IMR-90 (cell line): Measurements from ENCODE around the gene CACNA2D1. TPM values are rescaled to one million over a fixed set of nuclear protein-coding genes. Genes with fewer than 3 reads are reported as not detected.

ENCODE experiments used
- ATAC-seq: fragments of 200-7000 bp; cut with Tn5 transposase; 2 replicates; pipeline ENCODE4 v1.9.1; 2020; ENCODE audit warnings: low read depth, mild to moderate bottlenecking, moderate library complexity
- BruUV-seq: library from RNA; stranded (reverse); fragments of 400-500 nt; replicated peaks from 2 replicates; lab custom pipeline; 2021; lab: Mats Ljungman, UMichigan
- CTCF ChIA-PET: fragments of 300-600 bp; formaldehyde crosslinking; extraction: SDS; loops from one replicate; lab custom pipeline; 2021; ENCODE audit warnings: antibody characterized with exemption; lab: Yijun Ruan, JAX
- POLR2A ChIA-PET: fragments of 300-600 bp; sonication (Branson Sonifier 250); formaldehyde crosslinking; loops from one replicate; lab custom pipeline; 2022; ENCODE audit warnings: antibody characterized with exemption; ENCODE audit not compliant: unreplicated experiment; lab: Charles Lee
- DNase-seq: peaks from one replicate; pipeline ENCODE4 v3.0.0; 2013
- H2AFZ ChIP-seq: replicated peaks from 2 replicates; pipeline ENCODE3; 2013; ENCODE audit warnings: low read length, mild to moderate bottlenecking; ENCODE audit not compliant: poor library complexity
- H2AK5ac ChIP-seq: 2 replicates; pipeline ENCODE4 v1.6.1; 2013; ENCODE audit warnings: low read depth, low read length, inconsistent platforms
- H2AK9ac ChIP-seq: replicated peaks from 2 replicates; pipeline ENCODE3; 2013; ENCODE audit warnings: mild to moderate bottlenecking, low read depth, low read length, moderate library complexity; ENCODE audit not compliant: poor library complexity
- H2BK120ac ChIP-seq: 2 replicates; pipeline ENCODE4 v1.6.1; 2013; ENCODE audit warnings: low read depth, low read length, inconsistent platforms
- H2BK15ac ChIP-seq: 3 replicates; pipeline ENCODE4 v1.6.1; 2013; ENCODE audit warnings: low read depth, low read length, inconsistent platforms
- H2BK20ac ChIP-seq: 2 replicates; pipeline ENCODE4 v1.6.1; 2013; ENCODE audit warnings: low read depth, mild to moderate bottlenecking, inconsistent platforms, low read length, moderate library complexity
- H2BK5ac ChIP-seq: 2 replicates; pipeline ENCODE4 v1.6.1; 2013; ENCODE audit warnings: mild to moderate bottlenecking, low read depth, low read length, inconsistent platforms; ENCODE audit not compliant: poor library complexity, severe bottlenecking
- H3K14ac ChIP-seq: replicated peaks from 2 replicates; pipeline ENCODE4 v1.6.1; 2013; ENCODE audit warnings: low read depth, low read length, inconsistent platforms
- H3K18ac ChIP-seq: 2 replicates; pipeline ENCODE4 v1.6.1; 2013; ENCODE audit warnings: low read depth, low read length, control low read depth
- H3K23ac ChIP-seq: 2 replicates; pipeline ENCODE4 v1.6.1; 2013; ENCODE audit warnings: low read depth, low read length, inconsistent platforms
- H3K27ac ChIP-seq: 2 replicates; pipeline ENCODE4 v1.5.1; 2013; ENCODE audit warnings: mild to moderate bottlenecking, control low read depth, low read length; ENCODE audit not compliant: insufficient read depth
- H3K27me3 ChIP-seq: 2 replicates; pipeline ENCODE4 v1.6.1; 2013; ENCODE audit warnings: low read length; ENCODE audit not compliant: control insufficient read depth, insufficient read depth
- H3K36me3 ChIP-seq: 2 replicates; pipeline ENCODE4 v1.6.1; 2013; ENCODE audit warnings: low read length, mixed read lengths; ENCODE audit not compliant: control insufficient read depth, insufficient read depth
- H3K4ac ChIP-seq: 2 replicates; pipeline ENCODE4 v1.6.1; 2013; ENCODE audit warnings: low read depth, low read length, inconsistent platforms
- H3K4me1 ChIP-seq: 2 replicates; pipeline ENCODE4 v1.6.1; 2013; ENCODE audit warnings: low read length, mixed read lengths; ENCODE audit not compliant: control insufficient read depth, insufficient read depth
- H3K4me2 ChIP-seq: 2 replicates; pipeline ENCODE4 v1.6.1; 2013; ENCODE audit warnings: low read depth, mild to moderate bottlenecking, control low read depth, low read length, moderate library complexity
- H3K4me3 ChIP-seq: 2 replicates; pipeline ENCODE4 v1.5.1; 2013; ENCODE audit warnings: low read depth, mild to moderate bottlenecking, control low read depth, low read length, moderate library complexity; ENCODE audit not compliant: insufficient read depth
- H3K56ac ChIP-seq: 2 replicates; pipeline ENCODE4 v1.6.1; 2013; ENCODE audit warnings: low read length, inconsistent platforms; ENCODE audit not compliant: insufficient read depth; ENCODE audit errors: extremely low read depth
- H3K79me1 ChIP-seq, 2 experiments: 2 replicates each; pipeline ENCODE4 v1.6.1; 2013; ENCODE audit warnings: low read length in 2 of 2, inconsistent platforms in 1 of 2, low read depth in 1 of 2
- H3K9ac ChIP-seq: 2 replicates; pipeline ENCODE4 v1.6.1; 2013; ENCODE audit warnings: low read depth, low read length, control low read depth
- H3K9me1 ChIP-seq: 2 replicates; pipeline ENCODE4 v1.6.1; 2013; ENCODE audit warnings: low read length, inconsistent platforms; ENCODE audit not compliant: insufficient read depth
- H3K9me3 ChIP-seq: 2 replicates; pipeline ENCODE4 v1.6.1; 2013; ENCODE audit warnings: low read length; ENCODE audit not compliant: control insufficient read depth, insufficient read depth
- H4K20me1 ChIP-seq: 2 replicates; pipeline ENCODE4 v1.6.1; 2013; ENCODE audit warnings: low read length, inconsistent platforms; ENCODE audit not compliant: insufficient read depth
- H4K5ac ChIP-seq: 2 replicates; pipeline ENCODE4 v1.6.1; 2013; ENCODE audit warnings: mild to moderate bottlenecking, low read depth, low read length, control low read depth
- H4K8ac ChIP-seq, 2 experiments: 2 replicates each; pipeline ENCODE4 v1.6.1; 2013; ENCODE audit warnings: low read depth in 2 of 2, low read length in 2 of 2, control low read depth in 1 of 2, inconsistent platforms in 1 of 2
- H4K91ac ChIP-seq: 2 replicates; pipeline ENCODE4 v1.6.1; 2013; ENCODE audit warnings: low read depth, low read length, inconsistent platforms; ENCODE audit not compliant: insufficient read depth
- BHLHE40 ChIP-seq: fragments of 150-350 bp; IDR thresholded peaks from 2 replicates; pipeline ENCODE4 v1.6.1; 2016; ENCODE audit warnings: mild to moderate bottlenecking, low read depth, low read length
- CEBPB ChIP-seq: IDR thresholded peaks from 2 replicates; pipeline ENCODE4 v1.6.1; 2012; ENCODE audit warnings: low read depth, low read length, improper control_type of control experiment
- CHD1 ChIP-seq: IDR thresholded peaks from 2 replicates; pipeline ENCODE4 v1.6.1; 2012; ENCODE audit warnings: low read depth, low read length, improper control_type of control experiment
- FOS ChIP-seq: fragments of 150-350 bp; IDR thresholded peaks from 2 replicates; pipeline ENCODE4 v1.6.1; 2016; ENCODE audit warnings: low read depth, low read length
- MAFK ChIP-seq: IDR thresholded peaks from 2 replicates; pipeline ENCODE4 v1.6.1; 2012; ENCODE audit warnings: low read depth, low read length, improper control_type of control experiment
- MAZ ChIP-seq: IDR thresholded peaks from 2 replicates; pipeline ENCODE4 v1.6.1; 2012; ENCODE audit warnings: low read depth, mild to moderate bottlenecking, low read length, improper control_type of control experiment, moderate library complexity, borderline replicate concordance
- MXI1 ChIP-seq: IDR thresholded peaks from 2 replicates; pipeline ENCODE4 v1.6.1; 2012; ENCODE audit warnings: low read depth, mild to moderate bottlenecking, low read length, moderate library complexity, borderline replicate concordance
- NFE2L2 ChIP-seq: fragments of 150-350 bp; IDR thresholded peaks from 2 replicates; pipeline ENCODE4 v1.6.1; 2016; ENCODE audit warnings: low read depth, mild to moderate bottlenecking, low read length
- POLR2A ChIP-seq: IDR thresholded peaks from 2 replicates; pipeline ENCODE4 v1.6.1; 2012; ENCODE audit warnings: mild to moderate bottlenecking, low read depth, low read length
- RAD21 ChIP-seq: IDR thresholded peaks from 2 replicates; pipeline ENCODE4 v1.6.1; 2012; ENCODE audit warnings: low read length, improper control_type of control experiment
- RCOR1 ChIP-seq: IDR thresholded peaks from 2 replicates; pipeline ENCODE4 v1.6.1; 2012; ENCODE audit warnings: mild to moderate bottlenecking, low read length, improper control_type of control experiment; ENCODE audit not compliant: insufficient replicate concordance
- RFX5 ChIP-seq: IDR thresholded peaks from 2 replicates; pipeline ENCODE4 v1.8.0; 2012; ENCODE audit warnings: low read depth, mild to moderate bottlenecking, low read length, moderate library complexity
- SMC3 ChIP-seq: fragments of 150-350 bp; IDR thresholded peaks from 2 replicates; pipeline ENCODE4 v1.6.1; 2016; ENCODE audit warnings: low read depth, mild to moderate bottlenecking, antibody characterized with exemption, low read length, moderate library complexity
- WGBS, 2 experiments: methylation state at CpG; one replicate each; pipeline versions ENCODE4 v1.1.5 to v1.1.7; 2013; ENCODE audit warnings: missing lambda C conversion rate in 2 of 2; ENCODE audit not compliant: insufficient read length in 1 of 2; ENCODE audit errors: extremely low coverage in 2 of 2; 5-methylcytosine and 5-hydroxymethylcytosine counted together
- dilution Hi-C: fragments of 300-500 bp; cut with HindIII; formaldehyde crosslinking; loops from one replicate; pipeline ENCODE4 v1.14.3; 2018; ENCODE audit warnings: low sequenced_read_pairs; ENCODE audit not compliant: unreplicated experiment
- in situ Hi-C: fragments of 300-500 bp; cut with MboI; formaldehyde crosslinking; loops from 3 replicates; pipeline ENCODE4 v1.14.3; 2019; ENCODE audit warnings: low sequenced_read_pairs, inconsistent platforms, mixed read lengths
- intact Hi-C: fragments of 100-400 bp; cut with micrococcal nuclease; formaldehyde crosslinking; loops from 2 replicates; pipeline ENCODE4 v1.10.0; 2022
- polyA plus RNA-seq, 3 experiments: library from polyadenylated mRNA; depleted of rRNA; stranded (reverse); fragments of >200 nt; gene quantifications; 2 replicates each; pipeline ENCODE4 v1.2.3, GENCODE V29; 2012; ENCODE audit warnings: low replicate concordance in 1 of 3
- total RNA-seq: library from RNA; depleted of rRNA; stranded (reverse); fragments of >200 nt; gene quantifications from 2 replicates; pipeline ENCODE4 v1.2.3, GENCODE V29; 2012
- TF ChIP-seq, protein P1 (sequence below): fragments of 150-350 bp; IDR thresholded peaks from 2 replicates; pipeline ENCODE4 v1.6.1; 2017; ENCODE audit warnings: mild to moderate bottlenecking, antibody characterized with exemption, low read length, low read depth
- TF ChIP-seq, protein P2 (sequence below): fragments of 150-350 bp; IDR thresholded peaks from 2 replicates; pipeline ENCODE4 v1.6.1; 2016; ENCODE audit warnings: low read depth, mild to moderate bottlenecking, low read length, moderate library complexity, borderline replicate concordance
- TF ChIP-seq, protein P3 (sequence below): conservative IDR thresholded peaks from 2 replicates; pipeline ENCODE4 v1.5.1; 2012; ENCODE audit warnings: mild to moderate bottlenecking, low read depth, low read length, improper control_type of control experiment

CACNA2D1 gene
- total and polyA plus RNA-seq, 2 of the 4 experiments (the other 2 are of a cell fraction) = 5.8 to 21.9 TPM

DNA sequence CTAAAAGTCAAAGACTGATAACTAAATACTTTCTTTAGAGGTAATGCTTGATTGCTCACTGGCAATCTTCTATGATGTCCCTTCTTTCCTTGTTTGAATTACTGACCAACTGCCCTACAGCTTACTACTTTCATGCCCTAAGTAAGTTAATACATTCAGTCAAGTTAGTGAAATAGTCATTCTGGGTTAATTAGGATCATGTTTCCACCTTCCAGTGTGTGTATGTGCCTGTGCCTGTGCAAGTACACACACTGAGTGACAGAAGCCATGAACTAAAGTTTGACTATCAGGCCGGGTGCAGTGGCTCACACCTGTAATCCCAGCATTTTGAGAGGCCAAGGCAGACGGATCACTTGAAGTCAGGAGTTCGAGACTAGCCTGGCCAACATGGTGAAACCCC is 187.9 kb downstream of the CACNA2D1 start:
- in situ Hi-C loops = no loop called here
- WGBS, 2 experiments = 90% methylated on average over 2 of the region's 3 CpGs; no CpG with 5 or more reads in 1 of the 2 experiments
- no peak overlapping the region for H2BK5ac ChIP-seq
- no peak overlapping the region for H4K91ac ChIP-seq
- H3K14ac ChIP-seq = no peak overlapping the region
- ChIA-PET POLR2A (no interaction called here), CTCF (no interaction called here)
- H3K4me2 ChIP-seq = no peak overlapping the region
- no peak overlapping the region for H3K4me3 ChIP-seq
- no TSS peak for BruUV-seq
- no peak overlapping the region for H3K27ac ChIP-seq
- H4K20me1 ChIP-seq = no peaks in the 10 kb centered on the region
- dilution Hi-C loops = no loop called here
- no peak overlapping the region for H2BK20ac ChIP-seq
- no peak overlapping the region for H2AFZ ChIP-seq
- H3K9ac ChIP-seq = no peak overlapping the region
- TF ChIP-seq CHD1 = no peak
- TF ChIP-seq RFX5 = no peak
- no peak for TF ChIP-seq NFE2L2
- TF ChIP-seq CEBPB = no peak
- TF ChIP-seq BHLHE40 = no peak
- TF ChIP-seq POLR2A = no peak
- TF ChIP-seq, protein P1, sequence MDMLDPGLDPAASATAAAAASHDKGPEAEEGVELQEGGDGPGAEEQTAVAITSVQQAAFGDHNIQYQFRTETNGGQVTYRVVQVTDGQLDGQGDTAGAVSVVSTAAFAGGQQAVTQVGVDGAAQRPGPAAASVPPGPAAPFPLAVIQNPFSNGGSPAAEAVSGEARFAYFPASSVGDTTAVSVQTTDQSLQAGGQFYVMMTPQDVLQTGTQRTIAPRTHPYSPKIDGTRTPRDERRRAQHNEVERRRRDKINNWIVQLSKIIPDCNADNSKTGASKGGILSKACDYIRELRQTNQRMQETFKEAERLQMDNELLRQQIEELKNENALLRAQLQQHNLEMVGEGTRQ = no peak
- no peak for TF ChIP-seq MXI1
- TF ChIP-seq RCOR1 = no peak
- no peak for TF ChIP-seq MAZ
- TF ChIP-seq, protein P2, sequence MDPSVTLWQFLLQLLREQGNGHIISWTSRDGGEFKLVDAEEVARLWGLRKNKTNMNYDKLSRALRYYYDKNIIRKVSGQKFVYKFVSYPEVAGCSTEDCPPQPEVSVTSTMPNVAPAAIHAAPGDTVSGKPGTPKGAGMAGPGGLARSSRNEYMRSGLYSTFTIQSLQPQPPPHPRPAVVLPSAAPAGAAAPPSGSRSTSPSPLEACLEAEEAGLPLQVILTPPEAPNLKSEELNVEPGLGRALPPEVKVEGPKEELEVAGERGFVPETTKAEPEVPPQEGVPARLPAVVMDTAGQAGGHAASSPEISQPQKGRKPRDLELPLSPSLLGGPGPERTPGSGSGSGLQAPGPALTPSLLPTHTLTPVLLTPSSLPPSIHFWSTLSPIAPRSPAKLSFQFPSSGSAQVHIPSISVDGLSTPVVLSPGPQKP = no peak
- no peak for TF ChIP-seq MAFK
- TF ChIP-seq, protein P3, sequence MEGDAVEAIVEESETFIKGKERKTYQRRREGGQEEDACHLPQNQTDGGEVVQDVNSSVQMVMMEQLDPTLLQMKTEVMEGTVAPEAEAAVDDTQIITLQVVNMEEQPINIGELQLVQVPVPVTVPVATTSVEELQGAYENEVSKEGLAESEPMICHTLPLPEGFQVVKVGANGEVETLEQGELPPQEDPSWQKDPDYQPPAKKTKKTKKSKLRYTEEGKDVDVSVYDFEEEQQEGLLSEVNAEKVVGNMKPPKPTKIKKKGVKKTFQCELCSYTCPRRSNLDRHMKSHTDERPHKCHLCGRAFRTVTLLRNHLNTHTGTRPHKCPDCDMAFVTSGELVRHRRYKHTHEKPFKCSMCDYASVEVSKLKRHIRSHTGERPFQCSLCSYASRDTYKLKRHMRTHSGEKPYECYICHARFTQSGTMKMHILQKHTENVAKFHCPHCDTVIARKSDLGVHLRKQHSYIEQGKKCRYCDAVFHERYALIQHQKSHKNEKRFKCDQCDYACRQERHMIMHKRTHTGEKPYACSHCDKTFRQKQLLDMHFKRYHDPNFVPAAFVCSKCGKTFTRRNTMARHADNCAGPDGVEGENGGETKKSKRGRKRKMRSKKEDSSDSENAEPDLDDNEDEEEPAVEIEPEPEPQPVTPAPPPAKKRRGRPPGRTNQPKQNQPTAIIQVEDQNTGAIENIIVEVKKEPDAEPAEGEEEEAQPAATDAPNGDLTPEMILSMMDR = no peak
- no peak for TF ChIP-seq SMC3
- TF ChIP-seq FOS = no peak
- TF ChIP-seq RAD21 = no peak
- no peak overlapping the region for H3K18ac ChIP-seq
- no peak overlapping the region for H2AK5ac ChIP-seq
- H4K8ac ChIP-seq = no peak overlapping the region
- no peak for DNase-seq
- H3K27me3 ChIP-seq = no peaks in the 10 kb centered on the region
- no peak overlapping the region for H2AK9ac ChIP-seq
- H3K56ac ChIP-seq = no peak overlapping the region
- no peaks in the 10 kb centered on the region for H3K4me1 ChIP-seq
- no peak overlapping the region for H2BK15ac ChIP-seq
- no peaks in the 10 kb centered on the region for H3K9me3 ChIP-seq
- H4K5ac ChIP-seq = no peak overlapping the region
- H3K4ac ChIP-seq = no peak overlapping the region
- H3K36me3 ChIP-seq = no peaks in the 10 kb centered on the region
- no peak overlapping the region for H3K23ac ChIP-seq
- no peaks in the 10 kb centered on the region for H3K9me1 ChIP-seq
- no peak for ATAC-seq
- no peaks in the 10 kb centered on the region; a peak in 1 of 4 replicates for H3K79me1 ChIP-seq
- intact Hi-C loops = no loop called here
- H2BK120ac ChIP-seq = no peak overlapping the region
